T-helper 1 cell (primary cell): ENCODE data around the gene CREB3L2.
"Not testable (repeated sequence)": the region's sequence is repeated elsewhere in the genome, so short reads cannot be mapped to it uniquely, and the experiment has no call there.

ENCODE experiments used
- DNase-seq, 5 donors: peaks; one replicate each; pipeline ENCODE4 v3.0.0-alpha.2; 2012 to 2020

Gene CREB3L2

GRCh38 chr7:137865764-137866163 is 136.1 kb downstream of the CREB3L2 start:
- DNase-seq, result no peak

- DNase-seq, result no peak
Measured at GRCh38 chr7:137862964-137863363, 138.9 kb downstream of the CREB3L2 start.

GRCh38 chr7:137862358-137862757 is 139.5 kb downstream of the CREB3L2 start:
- no peak for DNase-seq

GRCh38 chr7:137860542-137860941 is 141.3 kb downstream of the CREB3L2 start:
- DNase-seq, result no peak

GRCh38 chr7:137853053-137853452 is 148.8 kb downstream of the CREB3L2 start:
- no peak for DNase-seq

GRCh38 chr7:137852108-137852507 is 149.8 kb downstream of the CREB3L2 start:
- DNase-seq, result no peak

GRCh38 chr7:137850972-137851945 is 150.6 kb downstream of the CREB3L2 start:
- peak in 1 of 5 donors; percentile 21 for DNase-seq

GRCh38 chr7:137850571-137850970 is 151.3 kb downstream of the CREB3L2 start:
- DNase-seq, result no peak

- no peak for DNase-seq
Measured at GRCh38 chr7:137848095-137848494, 153.8 kb downstream of the CREB3L2 start.

- peak in 1 of 5 donors; percentile 13 for DNase-seq
Measured at GRCh38 chr7:137847568-137848050, 154.3 kb downstream of the CREB3L2 start.

GRCh38 chr7:137846827-137847567 is 154.9 kb downstream of the CREB3L2 start, which contains the start of gene DGKI:
TSS of gene DGKI (minus strand) at chr7:137846974.
- DNase-seq, result peak in 1 of 5 donors; percentile 11

GRCh38 chr7:137846549-137846826 is 155.4 kb downstream of the CREB3L2 start:
- DNase-seq, result no peak

- DNase-seq, result no peak
Measured at GRCh38 chr7:137844677-137845425, 157.0 kb downstream of the CREB3L2 start.

- no peak for DNase-seq
Measured at GRCh38 chr7:137839903-137840779, 161.7 kb downstream of the CREB3L2 start.

GRCh38 chr7:137838706-137839315 is 163.1 kb downstream of the CREB3L2 start:
- no peak for DNase-seq

GRCh38 chr7:137836541-137836940 is 165.3 kb downstream of the CREB3L2 start:
- no peak for DNase-seq

- DNase-seq, result no peak
Measured at GRCh38 chr7:137836113-137836509, 165.8 kb downstream of the CREB3L2 start.

GRCh38 chr7:137835486-137836112 is 166.3 kb downstream of the CREB3L2 start:
- no peak for DNase-seq

- DNase-seq, result no peak
Measured at GRCh38 chr7:137834552-137834951, 167.3 kb downstream of the CREB3L2 start.

GRCh38 chr7:137832990-137833389 is 168.9 kb downstream of the CREB3L2 start:
- DNase-seq, result not testable (repeated sequence)

- DNase-seq, result no peak
Measured at GRCh38 chr7:137832382-137832781, 169.5 kb downstream of the CREB3L2 start.
